Stomach smooth muscle (tissue), 2 donors: ENCODE measurements around the gene FBXL17.

Experiments used
- H3K27ac ChIP-seq: one replicate; pipeline ENCODE4 v1.7.0; 2013; ENCODE audit warnings: mild to moderate bottlenecking, low read length, inconsistent platforms
- H3K27me3 ChIP-seq, 2 donors: one replicate each; pipeline ENCODE4 v1.7.0; 2013; ENCODE audit warnings: low read length in 2 of 2; ENCODE audit not compliant: insufficient read depth in 2 of 2, control insufficient read depth in 1 of 2
- H3K36me3 ChIP-seq, 2 donors: one replicate each; pipeline ENCODE4 v1.7.0; 2013; ENCODE audit warnings: low read length in 2 of 2; ENCODE audit not compliant: control insufficient read depth in 2 of 2, insufficient read depth in 2 of 2
- H3K4me1 ChIP-seq: one replicate; pipeline ENCODE4 v1.7.0; 2013; ENCODE audit warnings: low read length; ENCODE audit not compliant: control insufficient read depth, insufficient read depth
- H3K4me3 ChIP-seq, 2 donors: one replicate each; pipeline ENCODE4 v1.7.0; 2013; ENCODE audit warnings: low read length in 2 of 2
- H3K9ac ChIP-seq, 2 donors: one replicate each; pipeline ENCODE4 v1.7.0; 2013; ENCODE audit warnings: low read length in 2 of 2, mild to moderate bottlenecking in 1 of 2
- H3K9me3 ChIP-seq, 2 donors: one replicate each; pipeline ENCODE4 v1.7.0; 2013; ENCODE audit warnings: low read length in 2 of 2; ENCODE audit not compliant: control insufficient read depth in 2 of 2
- donor health status: healthy.
- donor health status: Pancreatic carcinoma.

The FBXL17 gene

GRCh38 chr5:108124596-108124995 is 257.3 kb downstream of the FBXL17 start:
- Histone ChIP-seq H3K36me3 (no peaks in the 10 kb centered on the region), H3K4me1 (no peaks in the 10 kb centered on the region), H3K9me3 (no peaks in the 10 kb centered on the region), H3K27ac (no peak overlapping the region), H3K4me3 (no peak overlapping the region), H3K27me3 (no peaks in the 10 kb centered on the region), H3K9ac (no peak overlapping the region)

DNA sequence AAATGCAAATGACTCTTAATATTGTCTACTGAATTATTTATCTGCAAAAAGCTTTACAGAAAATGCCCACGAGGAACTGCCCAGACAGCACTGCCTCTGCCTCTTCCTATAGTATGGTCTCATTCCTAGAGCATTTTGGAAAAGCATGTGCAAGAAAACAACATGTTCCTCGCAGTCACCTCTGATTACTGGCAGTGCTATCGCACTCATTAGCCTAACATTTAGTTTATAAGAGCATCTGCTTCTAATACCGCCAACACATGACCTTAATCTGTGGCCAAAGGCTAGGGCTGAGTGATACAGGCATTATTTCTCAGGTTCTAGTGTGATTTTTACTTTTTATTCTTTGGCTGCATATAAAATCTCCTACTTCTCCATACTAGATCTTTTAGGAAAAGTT is 259.2 kb downstream of the FBXL17 start:
- no peak overlapping the region for H3K27ac ChIP-seq
- H3K4me3 ChIP-seq = no peak overlapping the region
- H3K4me1 ChIP-seq = no peaks in the 10 kb centered on the region
- H3K27me3 ChIP-seq = no peaks in the 10 kb centered on the region
- no peak overlapping the region for H3K9ac ChIP-seq
- no peaks in the 10 kb centered on the region for H3K9me3 ChIP-seq
- H3K36me3 ChIP-seq = no peaks in the 10 kb centered on the region

DNA sequence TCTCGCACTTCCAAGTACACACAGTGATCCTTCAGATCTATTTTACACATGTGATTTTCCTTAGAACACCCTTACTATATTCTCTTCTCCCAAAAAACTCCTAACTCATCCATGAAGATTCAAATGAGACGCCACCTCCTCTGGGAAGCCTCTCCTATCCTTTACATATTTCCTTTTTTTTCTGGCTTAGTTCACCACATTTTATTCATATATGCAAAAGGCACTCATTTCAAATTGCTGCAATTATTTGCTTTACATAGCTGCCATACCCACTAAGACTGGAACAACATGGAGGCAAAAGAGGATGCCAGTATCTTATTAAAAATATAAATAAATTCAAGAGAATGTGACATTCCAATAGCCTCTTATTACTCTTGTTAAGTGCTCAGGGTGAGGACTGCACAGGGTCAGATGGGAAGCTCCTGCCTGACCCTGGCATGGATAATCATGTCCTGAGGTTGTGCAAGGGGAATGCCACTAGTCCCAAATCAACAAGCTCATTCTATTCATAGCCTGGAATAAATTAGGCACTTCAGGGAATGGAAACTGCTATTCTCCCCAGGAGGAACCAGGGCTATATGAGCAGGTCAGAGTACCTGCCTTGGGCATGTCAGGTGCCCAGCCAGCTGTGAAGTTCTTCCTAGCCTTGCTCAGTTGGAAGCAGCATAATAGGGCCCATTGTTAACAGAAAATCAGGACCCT is 262.9 kb downstream of the FBXL17 start:
- no peak overlapping the region for H3K27ac ChIP-seq
- H3K27me3 ChIP-seq = no peaks in the 10 kb centered on the region

GRCh38 chr5:108115673-108116072 is 266.2 kb downstream of the FBXL17 start:
- Histone ChIP-seq H3K27ac (no peak overlapping the region), H3K4me1 (no peaks in the 10 kb centered on the region), H3K27me3 (no peaks in the 10 kb centered on the region)

More for the DNA sequence above, 262.9 kb downstream of the FBXL17 start:
- Histone ChIP-seq H3K9ac (no peak overlapping the region), H3K36me3 (no peaks in the 10 kb centered on the region), H3K4me1 (no peaks in the 10 kb centered on the region), H3K4me3 (no peak overlapping the region), H3K9me3 (no peaks in the 10 kb centered on the region)

GRCh38 chr5:108113950-108114349 is 267.9 kb downstream of the FBXL17 start:
- Histone ChIP-seq H3K36me3 (no peaks in the 10 kb centered on the region), H3K27me3 (no peaks in the 10 kb centered on the region), H3K4me3 (no peak overlapping the region), H3K4me1 (no peaks in the 10 kb centered on the region), H3K9me3 (peaks cover 0 to 4% of the 10 kb centered on the region in 2 donors), H3K9ac (no peak overlapping the region), H3K27ac (no peak overlapping the region)

More at GRCh38 chr5:108115673-108116072, 266.2 kb downstream of the FBXL17 start:
- Histone ChIP-seq H3K36me3 (no peaks in the 10 kb centered on the region), H3K9ac (no peak overlapping the region), H3K4me3 (no peak overlapping the region), H3K9me3 (peaks cover 0 to 4% of the 10 kb centered on the region in 2 donors)

DNA sequence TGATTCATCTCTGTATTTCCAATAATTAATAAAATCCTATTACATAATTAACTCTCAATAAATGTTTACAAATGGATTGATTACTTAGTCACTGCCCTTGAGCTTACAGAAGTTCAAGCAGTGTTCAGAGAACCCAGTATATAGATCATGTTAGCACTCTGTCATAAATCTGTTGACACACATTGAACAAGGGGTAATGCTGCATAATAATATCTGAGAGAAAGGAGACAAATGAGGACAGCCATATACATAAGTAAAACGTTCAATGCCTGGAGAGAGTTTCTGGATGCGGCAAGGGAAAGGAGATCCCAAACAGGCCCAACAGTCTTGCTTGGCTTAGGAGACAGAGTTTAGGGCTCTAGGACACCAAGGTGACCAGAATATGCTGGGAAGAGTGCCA is 270.2 kb downstream of the FBXL17 start:
- Histone ChIP-seq H3K9ac (no peak overlapping the region), H3K27me3 (no peaks in the 10 kb centered on the region)

GRCh38 chr5:108109059-108109458 is 272.8 kb downstream of the FBXL17 start:
- no peaks in the 10 kb centered on the region for H3K27me3 ChIP-seq
- H3K36me3 ChIP-seq = no peaks in the 10 kb centered on the region
- H3K9ac ChIP-seq = no peak overlapping the region
- H3K9me3 ChIP-seq = peaks cover 0 to 4% of the 10 kb centered on the region in 2 donors
- H3K27ac ChIP-seq = no peak overlapping the region
- no peaks in the 10 kb centered on the region for H3K4me1 ChIP-seq
- no peak overlapping the region for H3K4me3 ChIP-seq

More for the DNA sequence above, 270.2 kb downstream of the FBXL17 start:
- no peak overlapping the region for H3K4me3 ChIP-seq
- H3K36me3 ChIP-seq = no peaks in the 10 kb centered on the region
- no peak overlapping the region for H3K27ac ChIP-seq
- H3K4me1 ChIP-seq = no peaks in the 10 kb centered on the region
- peaks cover 0 to 4% of the 10 kb centered on the region in 2 donors for H3K9me3 ChIP-seq

DNA sequence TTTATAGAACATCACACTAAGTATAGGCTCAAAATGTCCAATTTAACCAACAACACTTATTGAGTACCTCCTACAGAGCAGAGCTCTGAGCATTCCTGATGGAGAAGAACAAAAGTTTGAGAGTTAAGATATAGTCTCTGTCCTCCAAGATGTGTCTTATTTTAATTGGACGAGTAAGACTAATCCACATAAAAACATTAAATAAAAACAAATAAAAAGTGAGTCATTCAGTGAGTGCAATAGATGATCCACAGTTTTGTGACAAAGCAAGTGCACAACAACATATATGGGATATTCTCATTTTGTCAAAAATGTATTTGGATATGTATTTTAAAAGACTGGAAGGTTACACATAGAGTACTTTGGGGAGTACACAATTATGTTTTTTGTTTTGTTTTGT is 277.4 kb downstream of the FBXL17 start:
- Histone ChIP-seq H3K36me3 (no peaks in the 10 kb centered on the region), H3K4me1 (no peaks in the 10 kb centered on the region), H3K9me3 (no peaks in the 10 kb centered on the region), H3K4me3 (no peak overlapping the region), H3K27ac (no peak overlapping the region), H3K9ac (no peak overlapping the region), H3K27me3 (no peaks in the 10 kb centered on the region)

DNA sequence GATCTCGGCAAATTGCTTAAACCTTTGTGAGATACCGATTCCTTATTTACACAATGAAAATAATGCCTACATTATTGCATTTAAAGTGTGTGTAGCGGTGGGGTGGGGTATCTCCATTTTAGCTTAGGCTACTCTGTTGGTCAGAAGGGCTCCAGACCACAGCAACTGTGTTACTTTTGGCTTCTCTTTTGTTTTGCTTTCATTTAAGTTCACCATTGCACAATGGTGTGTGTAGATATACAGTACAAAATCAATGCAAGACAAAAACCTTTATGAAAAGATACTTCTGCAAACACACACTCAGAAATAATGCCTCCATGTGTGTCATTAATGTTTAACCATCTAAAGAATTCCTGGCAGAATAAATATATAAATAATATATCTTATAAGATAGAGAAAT is 279.4 kb downstream of the FBXL17 start:
- H3K4me3 ChIP-seq = no peak overlapping the region
- no peak overlapping the region for H3K27ac ChIP-seq
- H3K4me1 ChIP-seq = no peaks in the 10 kb centered on the region
- no peaks in the 10 kb centered on the region for H3K36me3 ChIP-seq
- no peak overlapping the region for H3K9ac ChIP-seq
- H3K27me3 ChIP-seq = no peaks in the 10 kb centered on the region
- H3K9me3 ChIP-seq = no peaks in the 10 kb centered on the region

DNA sequence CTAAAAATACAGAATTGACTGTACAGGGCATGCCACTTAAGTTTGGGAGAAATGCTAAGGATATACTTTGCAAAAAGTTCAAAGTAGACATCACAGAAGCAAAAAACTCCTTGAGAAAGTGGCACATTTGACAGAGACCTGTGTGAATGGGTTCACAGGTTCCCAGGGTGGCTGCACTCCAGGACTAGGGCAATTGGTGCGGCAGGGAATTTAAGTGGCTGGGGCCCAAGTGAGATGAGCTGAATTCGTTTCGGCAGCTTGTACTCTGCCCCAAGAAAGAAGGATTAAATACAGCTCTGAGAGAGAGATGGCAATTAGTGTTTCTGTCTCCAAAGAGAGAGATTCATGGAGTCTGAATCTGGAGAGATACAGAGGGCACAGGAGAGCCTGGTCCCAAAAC is 280.1 kb downstream of the FBXL17 start:
- Histone ChIP-seq H3K4me3 (no peak overlapping the region), H3K36me3 (no peaks in the 10 kb centered on the region), H3K27me3 (no peaks in the 10 kb centered on the region), H3K27ac (no peak overlapping the region), H3K9me3 (no peaks in the 10 kb centered on the region), H3K4me1 (no peaks in the 10 kb centered on the region), H3K9ac (no peak overlapping the region)

DNA sequence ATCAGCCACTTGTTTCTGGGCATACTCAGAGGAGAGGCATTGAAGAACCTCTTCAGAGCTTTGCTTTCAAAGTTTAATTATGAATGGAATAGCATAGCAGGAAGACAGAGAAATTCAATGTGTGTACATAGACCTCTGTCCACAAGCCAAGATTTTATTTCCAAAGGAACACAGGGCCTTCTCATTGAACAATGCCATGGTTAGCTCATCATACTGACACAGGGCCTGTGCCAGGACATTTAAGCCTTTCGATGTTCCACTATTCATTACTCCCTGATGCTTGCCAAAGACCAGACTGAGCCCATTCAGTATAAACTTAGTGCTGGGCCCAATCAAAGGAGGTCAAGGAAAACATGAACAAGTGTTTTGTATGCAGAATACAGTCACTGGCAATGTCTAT is 280.8 kb downstream of the FBXL17 start:
- Histone ChIP-seq H3K4me1 (no peaks in the 10 kb centered on the region), H3K9ac (no peak overlapping the region), H3K9me3 (no peaks in the 10 kb centered on the region), H3K4me3 (no peak overlapping the region), H3K27ac (no peak overlapping the region), H3K27me3 (no peaks in the 10 kb centered on the region), H3K36me3 (no peaks in the 10 kb centered on the region)
